Mesothelial cell of epicardium (in vitro differentiated cells): Measurements from ENCODE around the gene GP1BA. TPM values are rescaled to one million over a fixed set of nuclear protein-coding genes. Genes with fewer than 3 reads are reported as not detected.

Experiments
- DNase-seq, 2 experiments: peaks; one replicate each; pipeline ENCODE4 v3.0.0; 2021; ENCODE audit warnings: low spot score in 2 of 2; ENCODE audit not compliant: unreplicated experiment in 2 of 2
- H3K27ac Mint-ChIP-seq: 2 replicates; pipeline ENCODE4 v1.8.0; 2021; ENCODE audit warnings: mixed read lengths
- H3K27me3 Mint-ChIP-seq: 2 replicates; pipeline ENCODE4 v1.8.0; 2021; ENCODE audit warnings: low read depth, mixed read lengths
- H3K36me3 Mint-ChIP-seq: 2 replicates; pipeline ENCODE4 v1.8.0; 2021; ENCODE audit warnings: mixed read lengths
- H3K4me1 Mint-ChIP-seq: 2 replicates; pipeline ENCODE4 v1.8.0; 2021; ENCODE audit warnings: mixed read lengths
- H3K4me3 Mint-ChIP-seq: 2 replicates; pipeline ENCODE4 v1.8.0; 2021; ENCODE audit warnings: mild to moderate bottlenecking, moderate library complexity, mixed read lengths
- H3K9me3 Mint-ChIP-seq: 2 replicates; pipeline ENCODE4 v1.8.0; 2021; ENCODE audit warnings: mixed read lengths
- CTCF ChIP-seq: fragments of 200-600 bp; sonication (generic); IDR thresholded peaks from one replicate; pipeline ENCODE4 v1.5.0; 2021; ENCODE audit warnings: antibody characterized with exemption; ENCODE audit not compliant: unreplicated experiment
- total RNA-seq: library from RNA; stranded (reverse); gene quantifications from 3 replicates; pipeline ENCODE4 v1.2.1, GENCODE V29; 2021

The GP1BA gene
- total RNA-seq, 1 donor from 2014 or later = not detected

- H3K36me3 Mint-ChIP-seq = no peaks in the 10 kb centered on the region
- no peak for DNase-seq
- H3K4me1 Mint-ChIP-seq = peaks cover 19% of the 10 kb centered on the region
- no peaks in the 10 kb centered on the region for H3K9me3 Mint-ChIP-seq
- no peaks in the 10 kb centered on the region for H3K27me3 Mint-ChIP-seq
- no peak overlapping the region for H3K4me3 Mint-ChIP-seq
- no peak overlapping the region for H3K27ac Mint-ChIP-seq
- no peak for TF ChIP-seq CTCF
These were observed 21.4 kb downstream of the GP1BA start for GRCh38 chr17:4953451-4953961.

GRCh38 chr17:4955091-4955490 lies 23.0 kb downstream of the GP1BA start:
- Mint-ChIP-seq H3K4me1 (peaks cover 18% of the 10 kb centered on the region), H3K27me3 (no peaks in the 10 kb centered on the region), H3K9me3 (no peaks in the 10 kb centered on the region), H3K4me3 (no peak overlapping the region), H3K27ac (no peak overlapping the region), H3K36me3 (peaks cover 11% of the 10 kb centered on the region)
- DNase-seq = no peak
- no peak for TF ChIP-seq CTCF

- no peak overlapping the region for H3K4me3 Mint-ChIP-seq
These were observed 24.5 kb downstream of the GP1BA start for GRCh38 chr17:4956493-4957061.

GRCh38 chr17:4958102-4958501 lies 26.0 kb downstream of the GP1BA start:
- H3K4me3 Mint-ChIP-seq = no peak overlapping the region
- H3K27me3 Mint-ChIP-seq = no peaks in the 10 kb centered on the region
- no peak overlapping the region for H3K27ac Mint-ChIP-seq
- no peaks in the 10 kb centered on the region for H3K9me3 Mint-ChIP-seq
- no peak for TF ChIP-seq CTCF
- no peak for DNase-seq
- peaks cover 21% of the 10 kb centered on the region for H3K36me3 Mint-ChIP-seq
- no peaks in the 10 kb centered on the region for H3K4me1 Mint-ChIP-seq

More at GRCh38 chr17:4956493-4957061, 24.5 kb downstream of the GP1BA start:
- H3K27ac Mint-ChIP-seq = no peak overlapping the region
- no peak for DNase-seq
- no peaks in the 10 kb centered on the region for H3K9me3 Mint-ChIP-seq
- peaks cover 3% of the 10 kb centered on the region for H3K4me1 Mint-ChIP-seq
- no peaks in the 10 kb centered on the region for H3K27me3 Mint-ChIP-seq
- peaks cover 19% of the 10 kb centered on the region for H3K36me3 Mint-ChIP-seq
- peak; percentile 21 for TF ChIP-seq CTCF

- Mint-ChIP-seq H3K27ac (no peak overlapping the region), H3K4me1 (no peaks in the 10 kb centered on the region), H3K4me3 (no peak overlapping the region), H3K27me3 (no peaks in the 10 kb centered on the region), H3K36me3 (peaks cover 23% of the 10 kb centered on the region), H3K9me3 (no peaks in the 10 kb centered on the region)
- no peak for TF ChIP-seq CTCF
- no peak for DNase-seq
These were observed 27.3 kb downstream of the GP1BA start for GRCh38 chr17:4959261-4959965.
